K562 (cell line): Measurements from ENCODE around the gene PRR30. TPM values are rescaled to one million over a fixed set of nuclear protein-coding genes. Genes with fewer than 3 reads are reported as not detected.
A peak's percentile ranks its signal among the peaks of the same experiment; 100 is the strongest.

ENCODE experiments used
- ARNT ChIP-seq, 2 experiments: fragments of 450-650 bp; IDR thresholded peaks; 2 replicates each; pipeline ENCODE4 v1.6.1; 2016; ENCODE audit warnings: mild to moderate bottlenecking in 1 of 2
- FUS ChIP-seq: fragments of 200-400 bp; formaldehyde crosslinking; optimal IDR thresholded peaks from 2 replicates; pipeline ENCODE3; 2017; ENCODE audit warnings: low read depth, low read length
- HNRNPLL ChIP-seq: fragments of 200-400 bp; formaldehyde crosslinking; IDR thresholded peaks from 2 replicates; pipeline ENCODE4 v1.6.1; 2017; ENCODE audit warnings: low read length, low read depth, mild to moderate bottlenecking; ENCODE audit not compliant: poor library complexity, severe bottlenecking
- MAZ ChIP-seq, 2 experiments: fragments of 450-650 bp in 1 of 2; sonication (generic) in 1 of 2; formaldehyde crosslinking; IDR thresholded peaks in 1 of 2; conservative IDR thresholded peaks in 1 of 2; 2 replicates each; pipeline versions ENCODE4 v1.4.0 to v1.5.0; 2020; ENCODE audit warnings: mild to moderate bottlenecking in 1 of 2, missing genetic modification reagents in 1 of 2
- RAD21 ChIP-seq, 2 experiments: fragments of 250-450 bp in 1 of 2; fragments of 450-650 bp in 1 of 2; sonication (Bioruptor Pico) in 1 of 2; formaldehyde crosslinking in 1 of 2; IDR thresholded peaks in 1 of 2; conservative IDR thresholded peaks in 1 of 2; 2 replicates each; pipeline versions ENCODE4 v1.4.0 to v1.8.0; 2020 to 2022; ENCODE audit warnings: mild to moderate bottlenecking in 2 of 2, moderate library complexity in 1 of 2
- SAFB ChIP-seq: fragments of 200-400 bp; formaldehyde crosslinking; IDR thresholded peaks from 2 replicates; pipeline ENCODE4 v1.6.1; 2017; ENCODE audit warnings: low read depth, low read length, borderline replicate concordance
- SP1 ChIP-seq: sonication (generic); formaldehyde crosslinking; IDR thresholded peaks from 2 replicates; pipeline ENCODE4 v1.8.1; 2022; ENCODE audit warnings: mild to moderate bottlenecking, missing genetic modification reagents
- ZNF76 ChIP-seq: fragments of 250-450 bp; sonication (Bioruptor Pico); IDR thresholded peaks from 2 replicates; pipeline ENCODE4 v1.4.0; 2020; ENCODE audit warnings: mild to moderate bottlenecking, moderate library complexity, borderline replicate concordance
- polyA plus RNA-seq, 8 experiments: library from polyadenylated mRNA; depleted of rRNA in 4 of 8; stranded (reverse) in 5 of 8; unstranded in 3 of 8; fragments of >200 nt; fragmentation: Nextera tagmentation in 2 of 8; fragmentation: Illumina TruSeq in 1 of 8; extraction: Ambion mirVana in 2 of 8; extraction: Trizol in 1 of 8; gene quantifications; 2 replicates each; pipeline versions ENCODE4 v1.2.1 to v1.2.3, GENCODE V29; 2011 to 2014; ENCODE audit warnings: inconsistent platforms in 1 of 8, missing spikeins in 1 of 8
- total RNA-seq, 7 experiments: library from RNA; depleted of rRNA in 6 of 7; stranded (reverse); fragments of >200 nt in 6 of 7; fragmentation: Illumina TruSeq in 2 of 7; extraction: Trizol in 2 of 7; gene quantifications; 2 replicates each; pipeline versions ENCODE4 v1.2.1 to v1.2.3, GENCODE V29; 2011 to 2021; ENCODE audit warnings: low replicate concordance in 1 of 7
- TF ChIP-seq, protein P1 (sequence below): fragments of 450-650 bp; IDR thresholded peaks from 2 replicates; pipeline ENCODE4 v1.6.1; 2016; ENCODE audit warnings: low read depth
- TF ChIP-seq, protein P2 (sequence below): fragments of 450-650 bp; formaldehyde crosslinking; IDR thresholded peaks from 2 replicates; pipeline ENCODE4 v1.4.0; 2020; ENCODE audit warnings: mild to moderate bottlenecking, moderate library complexity
- TF ChIP-seq, protein P3 (sequence below): sonication (generic); formaldehyde crosslinking; IDR thresholded peaks from 2 replicates; pipeline ENCODE4 v1.4.0; 2020; ENCODE audit warnings: mild to moderate bottlenecking, missing genetic modification reagents
- TF ChIP-seq, protein P4 (sequence below), 2 experiments: fragments of 450-650 bp; conservative IDR thresholded peaks; 2 replicates each; pipeline ENCODE4 v1.6.1; 2017; ENCODE audit warnings: mild to moderate bottlenecking in 2 of 2, moderate library complexity in 2 of 2

Gene PRR30
- total and polyA plus RNA-seq, 9 of the 15 experiments (the other 6 are each of a cell fraction or from before 2014, with no cell fraction given) = not detected

DNA sequence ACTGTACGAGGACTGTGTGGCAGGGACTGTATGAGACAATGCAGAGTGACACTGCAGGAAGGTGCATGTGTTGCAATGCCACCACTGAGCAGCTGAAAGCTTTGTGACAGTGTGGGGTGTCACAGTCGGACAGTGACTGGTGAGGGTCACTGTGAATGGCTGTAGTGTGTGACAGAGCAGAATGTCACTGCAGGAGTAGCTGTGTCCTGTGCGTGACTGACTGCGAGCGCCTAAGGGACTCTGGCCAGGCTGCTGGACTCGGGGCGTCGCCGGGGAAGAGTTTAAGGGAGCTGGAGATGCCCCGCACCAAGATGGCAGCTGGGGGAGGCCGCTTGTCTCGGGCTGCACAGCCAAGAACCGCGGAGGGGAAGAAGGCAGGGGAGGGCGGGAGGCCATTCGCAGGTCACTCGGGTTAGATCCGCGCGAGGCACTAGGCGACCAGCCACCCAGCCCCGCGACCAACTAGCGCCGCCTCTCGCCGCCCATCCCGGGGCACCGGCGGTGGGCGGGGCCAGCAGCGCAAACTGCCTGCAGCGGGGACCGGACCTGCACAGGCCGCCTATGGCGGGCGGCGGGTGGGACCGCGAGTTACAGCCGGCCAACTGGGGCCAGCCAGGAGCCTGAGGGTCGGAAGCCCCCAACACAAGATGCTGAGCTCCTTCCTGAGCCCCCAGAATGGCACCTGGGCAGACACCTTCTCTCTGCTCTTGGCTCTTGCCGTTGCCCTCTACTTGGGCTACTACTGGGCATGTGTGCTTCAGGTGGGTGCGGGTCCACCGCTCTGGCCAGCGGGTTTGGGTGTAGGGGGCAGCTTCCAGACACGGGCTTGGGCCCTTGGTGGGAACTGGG lies 15.7 kb downstream of the PRR30 start, which contains the start of gene ABHD1 (continued):
- TF ChIP-seq, protein P1, sequence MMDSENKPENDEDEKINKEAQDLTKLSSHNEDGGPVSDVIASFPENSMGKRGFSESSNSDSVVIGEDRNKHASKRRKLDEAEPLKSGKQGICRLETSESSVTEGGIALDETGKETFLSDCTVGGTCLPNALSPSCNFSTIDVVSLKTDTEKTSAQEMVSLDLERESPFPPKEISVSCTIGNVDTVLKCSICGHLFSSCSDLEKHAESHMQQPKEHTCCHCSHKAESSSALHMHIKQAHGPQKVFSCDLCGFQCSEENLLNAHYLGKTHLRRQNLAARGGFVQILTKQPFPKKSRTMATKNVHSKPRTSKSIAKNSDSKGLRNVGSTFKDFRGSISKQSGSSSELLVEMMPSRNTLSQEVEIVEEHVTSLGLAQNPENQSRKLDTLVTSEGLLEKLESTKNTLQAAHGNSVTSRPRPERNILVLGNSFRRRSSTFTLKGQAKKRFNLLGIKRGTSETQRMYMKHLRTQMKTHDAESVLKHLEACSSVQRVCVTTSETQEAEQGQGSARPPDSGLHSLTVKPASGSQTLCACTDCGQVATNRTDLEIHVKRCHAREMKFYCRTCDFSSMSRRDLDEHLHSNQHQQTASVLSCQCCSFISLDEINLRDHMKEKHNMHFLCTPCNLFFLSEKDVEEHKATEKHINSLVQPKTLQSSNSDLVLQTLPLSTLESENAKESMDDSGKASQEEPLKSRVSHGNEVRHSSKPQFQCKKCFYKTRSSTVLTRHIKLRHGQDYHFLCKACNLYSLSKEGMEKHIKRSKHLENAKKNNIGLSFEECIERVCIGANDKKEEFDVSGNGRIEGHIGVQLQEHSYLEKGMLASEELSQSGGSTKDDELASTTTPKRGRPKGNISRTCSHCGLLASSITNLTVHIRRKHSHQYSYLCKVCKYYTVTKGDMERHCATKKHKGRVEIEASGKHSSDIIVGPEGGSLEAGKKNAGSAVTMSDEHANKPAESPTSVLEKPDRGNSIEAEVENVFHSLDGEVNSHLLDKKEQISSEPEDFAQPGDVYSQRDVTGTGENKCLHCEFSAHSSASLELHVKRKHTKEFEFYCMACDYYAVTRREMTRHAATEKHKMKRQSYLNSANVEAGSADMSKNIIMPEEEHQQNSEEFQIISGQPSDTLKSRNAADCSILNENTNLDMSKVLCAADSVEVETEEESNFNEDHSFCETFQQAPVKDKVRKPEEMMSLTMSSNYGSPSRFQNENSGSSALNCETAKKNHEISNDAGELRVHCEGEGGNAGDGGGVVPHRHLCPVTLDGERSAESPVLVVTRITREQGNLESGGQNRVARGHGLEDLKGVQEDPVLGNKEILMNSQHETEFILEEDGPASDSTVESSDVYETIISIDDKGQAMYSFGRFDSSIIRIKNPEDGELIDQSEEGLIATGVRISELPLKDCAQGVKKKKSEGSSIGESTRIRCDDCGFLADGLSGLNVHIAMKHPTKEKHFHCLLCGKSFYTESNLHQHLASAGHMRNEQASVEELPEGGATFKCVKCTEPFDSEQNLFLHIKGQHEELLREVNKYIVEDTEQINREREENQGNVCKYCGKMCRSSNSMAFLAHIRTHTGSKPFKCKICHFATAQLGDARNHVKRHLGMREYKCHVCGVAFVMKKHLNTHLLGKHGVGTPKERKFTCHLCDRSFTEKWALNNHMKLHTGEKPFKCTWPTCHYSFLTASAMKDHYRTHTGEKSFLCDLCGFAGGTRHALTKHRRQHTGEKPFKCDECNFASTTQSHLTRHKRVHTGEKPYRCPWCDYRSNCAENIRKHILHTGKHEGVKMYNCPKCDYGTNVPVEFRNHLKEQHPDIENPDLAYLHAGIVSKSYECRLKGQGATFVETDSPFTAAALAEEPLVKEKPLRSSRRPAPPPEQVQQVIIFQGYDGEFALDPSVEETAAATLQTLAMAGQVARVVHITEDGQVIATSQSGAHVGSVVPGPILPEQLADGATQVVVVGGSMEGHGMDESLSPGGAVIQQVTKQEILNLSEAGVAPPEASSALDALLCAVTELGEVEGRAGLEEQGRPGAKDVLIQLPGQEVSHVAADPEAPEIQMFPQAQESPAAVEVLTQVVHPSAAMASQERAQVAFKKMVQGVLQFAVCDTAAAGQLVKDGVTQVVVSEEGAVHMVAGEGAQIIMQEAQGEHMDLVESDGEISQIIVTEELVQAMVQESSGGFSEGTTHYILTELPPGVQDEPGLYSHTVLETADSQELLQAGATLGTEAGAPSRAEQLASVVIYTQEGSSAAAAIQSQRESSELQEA = no peak
- TF ChIP-seq FUS (no peak), MAZ (CRISPR knock-in tag; conservative IDR thresholded peaks at IDR 0.05 in 1 of 2, IDR thresholded peaks at IDR 0.05 in 1 of 2) (peak; percentile 36 to 77; a peak in 2 of 4 replicates), SP1 (peak; percentile 79; the same call in 1 of the 2 replicates), HNRNPLL (peak; percentile 52), ARNT (IDR thresholded peaks at IDR 0.05) (no peak), SAFB (0 out of 2 replicates have a peak, but pooled peaks have one; percentile 62), ZNF76 (CRISPR knock-in tag) (no peak), RAD21 (CRISPR knock-in tag; conservative IDR thresholded peaks at IDR 0.05 in 1 of 2, IDR thresholded peaks at IDR 0.05 in 1 of 2) (no peak)
- TF ChIP-seq, protein P2, sequence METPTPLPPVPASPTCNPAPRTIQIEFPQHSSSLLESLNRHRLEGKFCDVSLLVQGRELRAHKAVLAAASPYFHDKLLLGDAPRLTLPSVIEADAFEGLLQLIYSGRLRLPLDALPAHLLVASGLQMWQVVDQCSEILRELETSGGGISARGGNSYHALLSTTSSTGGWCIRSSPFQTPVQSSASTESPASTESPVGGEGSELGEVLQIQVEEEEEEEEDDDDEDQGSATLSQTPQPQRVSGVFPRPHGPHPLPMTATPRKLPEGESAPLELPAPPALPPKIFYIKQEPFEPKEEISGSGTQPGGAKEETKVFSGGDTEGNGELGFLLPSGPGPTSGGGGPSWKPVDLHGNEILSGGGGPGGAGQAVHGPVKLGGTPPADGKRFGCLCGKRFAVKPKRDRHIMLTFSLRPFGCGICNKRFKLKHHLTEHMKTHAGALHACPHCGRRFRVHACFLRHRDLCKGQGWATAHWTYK (CRISPR knock-in tag) = 0 out of 2 replicates have a peak, but pooled peaks have one; percentile 55
- TF ChIP-seq, protein P3, sequence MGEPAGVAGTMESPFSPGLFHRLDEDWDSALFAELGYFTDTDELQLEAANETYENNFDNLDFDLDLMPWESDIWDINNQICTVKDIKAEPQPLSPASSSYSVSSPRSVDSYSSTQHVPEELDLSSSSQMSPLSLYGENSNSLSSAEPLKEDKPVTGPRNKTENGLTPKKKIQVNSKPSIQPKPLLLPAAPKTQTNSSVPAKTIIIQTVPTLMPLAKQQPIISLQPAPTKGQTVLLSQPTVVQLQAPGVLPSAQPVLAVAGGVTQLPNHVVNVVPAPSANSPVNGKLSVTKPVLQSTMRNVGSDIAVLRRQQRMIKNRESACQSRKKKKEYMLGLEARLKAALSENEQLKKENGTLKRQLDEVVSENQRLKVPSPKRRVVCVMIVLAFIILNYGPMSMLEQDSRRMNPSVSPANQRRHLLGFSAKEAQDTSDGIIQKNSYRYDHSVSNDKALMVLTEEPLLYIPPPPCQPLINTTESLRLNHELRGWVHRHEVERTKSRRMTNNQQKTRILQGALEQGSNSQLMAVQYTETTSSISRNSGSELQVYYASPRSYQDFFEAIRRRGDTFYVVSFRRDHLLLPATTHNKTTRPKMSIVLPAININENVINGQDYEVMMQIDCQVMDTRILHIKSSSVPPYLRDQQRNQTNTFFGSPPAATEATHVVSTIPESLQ = no peak
- TF ChIP-seq, protein P4, sequence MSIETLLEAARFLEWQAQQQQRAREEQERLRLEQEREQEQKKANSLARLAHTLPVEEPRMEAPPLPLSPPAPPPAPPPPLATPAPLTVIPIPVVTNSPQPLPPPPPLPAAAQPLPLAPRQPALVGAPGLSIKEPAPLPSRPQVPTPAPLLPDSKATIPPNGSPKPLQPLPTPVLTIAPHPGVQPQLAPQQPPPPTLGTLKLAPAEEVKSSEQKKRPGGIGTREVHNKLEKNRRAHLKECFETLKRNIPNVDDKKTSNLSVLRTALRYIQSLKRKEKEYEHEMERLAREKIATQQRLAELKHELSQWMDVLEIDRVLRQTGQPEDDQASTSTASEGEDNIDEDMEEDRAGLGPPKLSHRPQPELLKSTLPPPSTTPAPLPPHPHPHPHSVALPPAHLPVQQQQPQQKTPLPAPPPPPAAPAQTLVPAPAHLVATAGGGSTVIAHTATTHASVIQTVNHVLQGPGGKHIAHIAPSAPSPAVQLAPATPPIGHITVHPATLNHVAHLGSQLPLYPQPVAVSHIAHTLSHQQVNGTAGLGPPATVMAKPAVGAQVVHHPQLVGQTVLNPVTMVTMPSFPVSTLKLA (conservative IDR thresholded peaks at IDR 0.05) = no peak; a peak in 1 of 4 replicates
